ENCODE results near the gene TTC7B. TPM values are rescaled to one million over a fixed set of nuclear protein-coding genes. Genes with fewer than 3 reads are reported as not detected.

TTC7B gene
- total and polyA plus RNA-seq, 9 of the 15 experiments (the other 6 are each of a cell fraction or from before 2014, with no cell fraction given): 2.2 to 77.2 (median 36.7) TPM

DNA sequence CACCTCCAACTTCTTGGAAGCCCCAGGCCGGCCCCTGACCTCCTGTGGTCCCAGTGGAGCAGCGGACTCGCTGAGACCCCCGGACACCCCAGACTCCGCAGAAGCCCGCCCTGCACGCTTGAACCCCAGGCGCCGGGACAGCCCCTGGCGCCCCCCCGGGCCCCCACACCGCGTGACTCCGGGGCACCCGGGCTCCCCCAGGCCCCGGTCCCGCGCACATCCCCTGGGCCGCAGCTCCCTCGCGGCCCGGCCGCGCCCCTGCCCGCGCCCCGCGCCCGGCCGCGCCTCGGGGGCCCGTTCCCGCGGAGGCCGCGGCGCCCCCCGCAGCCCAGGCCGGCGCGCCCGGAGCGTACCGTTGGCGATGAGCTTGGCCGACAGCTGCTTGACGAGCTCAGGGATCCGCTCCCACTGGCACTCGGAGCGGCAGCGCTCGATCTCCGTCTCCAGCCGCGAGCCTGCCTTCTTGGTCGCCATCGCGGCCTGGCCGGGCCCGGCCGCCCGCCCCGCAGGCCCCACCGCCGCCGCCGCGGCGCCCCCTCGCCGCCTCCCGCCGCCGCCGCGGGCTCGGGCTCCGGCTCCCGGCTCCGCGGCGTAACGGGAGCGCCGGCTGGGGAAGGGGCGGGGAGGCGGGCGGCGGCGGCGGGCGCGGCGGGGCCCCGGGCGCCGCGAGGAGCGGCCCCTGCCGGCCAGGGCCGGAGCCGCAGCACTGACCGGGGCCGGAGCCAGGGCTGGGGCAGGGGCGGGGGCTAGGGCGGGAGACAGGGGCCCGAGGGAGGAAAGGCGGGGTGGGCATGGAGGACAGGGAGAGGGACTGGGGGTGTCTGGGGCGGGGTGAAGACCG lies at the start of gene TTC7B (continued):
- TF ChIP-seq ZBTB40 (IDR thresholded peaks at IDR 0.05): 0 out of 2 replicates have a peak, but pooled peaks have one; percentile 9
- TF ChIP-seq ZBTB40 (CRISPR knock-in tag; IDR thresholded peaks at IDR 0.05): no peak
- TF ChIP-seq POLR2G (IDR thresholded peaks at IDR 0.05; ENCODE audit: low read depth, low read length): peak; percentile 57
- peak; percentile 87 for TF ChIP-seq VEZF1 (CRISPR knock-in tag; IDR thresholded peaks at IDR 0.05)
- TF ChIP-seq, protein P1, sequence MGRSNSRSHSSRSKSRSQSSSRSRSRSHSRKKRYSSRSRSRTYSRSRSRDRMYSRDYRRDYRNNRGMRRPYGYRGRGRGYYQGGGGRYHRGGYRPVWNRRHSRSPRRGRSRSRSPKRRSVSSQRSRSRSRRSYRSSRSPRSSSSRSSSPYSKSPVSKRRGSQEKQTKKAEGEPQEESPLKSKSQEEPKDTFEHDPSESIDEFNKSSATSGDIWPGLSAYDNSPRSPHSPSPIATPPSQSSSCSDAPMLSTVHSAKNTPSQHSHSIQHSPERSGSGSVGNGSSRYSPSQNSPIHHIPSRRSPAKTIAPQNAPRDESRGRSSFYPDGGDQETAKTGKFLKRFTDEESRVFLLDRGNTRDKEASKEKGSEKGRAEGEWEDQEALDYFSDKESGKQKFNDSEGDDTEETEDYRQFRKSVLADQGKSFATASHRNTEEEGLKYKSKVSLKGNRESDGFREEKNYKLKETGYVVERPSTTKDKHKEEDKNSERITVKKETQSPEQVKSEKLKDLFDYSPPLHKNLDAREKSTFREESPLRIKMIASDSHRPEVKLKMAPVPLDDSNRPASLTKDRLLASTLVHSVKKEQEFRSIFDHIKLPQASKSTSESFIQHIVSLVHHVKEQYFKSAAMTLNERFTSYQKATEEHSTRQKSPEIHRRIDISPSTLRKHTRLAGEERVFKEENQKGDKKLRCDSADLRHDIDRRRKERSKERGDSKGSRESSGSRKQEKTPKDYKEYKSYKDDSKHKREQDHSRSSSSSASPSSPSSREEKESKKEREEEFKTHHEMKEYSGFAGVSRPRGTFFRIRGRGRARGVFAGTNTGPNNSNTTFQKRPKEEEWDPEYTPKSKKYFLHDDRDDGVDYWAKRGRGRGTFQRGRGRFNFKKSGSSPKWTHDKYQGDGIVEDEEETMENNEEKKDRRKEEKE (IDR thresholded peaks at IDR 0.05; ENCODE audit: borderline replicate concordance in 1 of 2, control insufficient read depth in 1 of 2, low read depth in 2 of 2, low read length in 1 of 2): no peak
- TF ChIP-seq ZNF639 (CRISPR knock-in tag; conservative IDR thresholded peaks at IDR 0.05 in 1 of 2, IDR thresholded peaks at IDR 0.05 in 1 of 2): peak in 1 of 2 experiments; percentile 74; a peak in 1 of 4 replicates
- peak; percentile 41 for TF ChIP-seq CHD1 (IDR thresholded peaks at IDR 0.05; ENCODE audit: low read length)

All from K562 (cell line).